Lower lobe of right lung (tissue), 2 donors: ENCODE results near the gene RANBP9. TPM values are rescaled to one million over a fixed set of nuclear protein-coding genes. Genes with fewer than 3 reads are reported as not detected.

Experiments used
- ATAC-seq, 2 donors: fragments of 200-7000 bp; cut with Tn5 transposase; one replicate each; pipeline ENCODE4 v1.9.1; 2020 to 2022; ENCODE audit warnings: mild to moderate bottlenecking in 2 of 2, moderate library complexity in 2 of 2
- DNase-seq: peaks from one replicate; pipeline ENCODE4 v3.0.0-alpha.2; 2020
- H3K27ac ChIP-seq: fragments of 200-600 bp; one replicate; pipeline ENCODE4 v1.8.0; 2022
- H3K27me3 ChIP-seq: fragments of 200-600 bp; one replicate; pipeline ENCODE4 v1.8.0; 2022; ENCODE audit warnings: low read depth
- H3K36me3 ChIP-seq: fragments of 200-600 bp; one replicate; pipeline ENCODE4 v1.8.0; 2022; ENCODE audit warnings: mild to moderate bottlenecking
- H3K4me1 ChIP-seq: fragments of 200-600 bp; one replicate; pipeline ENCODE4 v1.8.0; 2022
- H3K4me3 ChIP-seq: fragments of 200-600 bp; one replicate; pipeline ENCODE4 v1.8.0; 2022; ENCODE audit warnings: mild to moderate bottlenecking
- H3K9me3 ChIP-seq: fragments of 200-600 bp; one replicate; pipeline ENCODE4 v1.8.0; 2022
- CTCF ChIP-seq: fragments of 200-600 bp; IDR thresholded peaks from one replicate; pipeline ENCODE4 v1.8.0; 2022; ENCODE audit warnings: antibody characterized with exemption, mild to moderate bottlenecking
- intact Hi-C: fragments of 100-400 bp; cut with DNase I; formaldehyde crosslinking; loops from one replicate; pipeline ENCODE4 v1.11.0; 2022
- total RNA-seq: library from RNA; stranded (reverse); fragmentation: NEBNext Ultra II Directional; extraction: Animal tissue kit (Norgen Biotek cat#: 25700); gene quantifications from one replicate; pipeline ENCODE4 v1.2.1, GENCODE V29; 2021
- donor health status: DM: no; HTN: yes; CAD: no; lungs with severe emphysema.

Gene RANBP9
- total RNA-seq, 1 donor from 2014 or later = 37.0 TPM

DNA sequence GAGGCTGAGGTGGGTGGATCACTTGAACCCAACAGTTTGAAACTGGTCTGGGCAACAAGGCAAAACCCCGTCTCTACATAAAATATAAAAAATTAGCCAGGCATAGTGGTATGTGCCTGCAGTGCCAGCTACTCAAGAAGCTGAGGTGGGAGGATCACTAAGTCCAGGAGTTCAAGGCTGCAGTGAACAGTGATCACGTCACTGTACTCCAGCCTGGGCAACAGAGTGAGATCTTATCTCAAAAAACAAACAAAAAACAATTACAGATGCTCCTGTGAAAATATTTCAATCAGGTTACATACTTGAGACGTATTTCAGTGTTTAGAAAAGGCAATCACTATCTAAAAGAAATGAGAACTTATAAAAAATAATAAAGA lies 33.8 kb downstream of the RANBP9 start:
- Histone ChIP-seq H3K9me3 (peaks cover 11% of the 10 kb centered on the region), H3K27ac (peak overlapping the region; percentile 13), H3K4me1 (peaks cover 15% of the 10 kb centered on the region), H3K27me3 (no peaks in the 10 kb centered on the region), H3K36me3 (no peaks in the 10 kb centered on the region), H3K4me3 (no peak overlapping the region)
- DNase-seq (no peak), ATAC-seq (peak in 1 of 2 donors; percentile 65)
- no peak for TF ChIP-seq CTCF
- intact Hi-C loops = no loop called here

DNA sequence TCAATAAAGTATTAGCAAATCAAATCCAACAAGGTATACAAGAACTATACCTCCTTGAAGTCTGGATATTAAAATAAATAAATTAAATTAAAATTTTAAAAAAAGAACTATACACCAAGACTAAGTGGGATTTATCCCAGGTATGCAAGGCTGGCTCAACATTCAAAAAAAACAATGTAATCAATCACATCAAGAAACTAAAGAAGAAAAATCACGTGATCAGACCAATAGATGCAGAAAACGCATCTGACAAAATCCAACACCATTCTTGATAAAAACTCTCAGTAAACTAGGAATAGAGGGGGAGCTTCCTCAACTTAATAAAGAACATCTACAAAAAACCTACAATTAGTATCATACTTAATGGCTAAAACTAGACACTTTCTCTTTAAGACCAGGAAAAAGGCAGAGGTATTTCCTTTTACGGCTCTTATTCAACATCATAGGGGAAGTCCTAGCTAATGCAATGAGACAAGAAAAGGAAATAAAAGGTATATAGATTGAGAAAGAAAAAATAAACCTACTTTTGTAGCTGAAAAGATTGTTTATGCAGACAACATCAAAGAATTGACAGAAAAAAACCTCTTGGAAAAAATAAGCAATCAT lies 35.0 kb downstream of the RANBP9 start:
- H3K4me3 ChIP-seq = no peak overlapping the region
- no peak overlapping the region for H3K27ac ChIP-seq
- peaks cover 26% of the 10 kb centered on the region for H3K4me1 ChIP-seq
- DNase-seq = no peak
- no peaks in the 10 kb centered on the region for H3K27me3 ChIP-seq
- intact Hi-C loops = no loop called here
- no peak for ATAC-seq
- H3K9me3 ChIP-seq = peaks cover 11% of the 10 kb centered on the region
- no peaks in the 10 kb centered on the region for H3K36me3 ChIP-seq
- TF ChIP-seq CTCF = no peak

- peaks cover 27% of the 10 kb centered on the region for H3K4me1 ChIP-seq
- DNase-seq (no peak), ATAC-seq (no peak)
- H3K27me3 ChIP-seq = no peaks in the 10 kb centered on the region
- H3K27ac ChIP-seq = no peak overlapping the region
- H3K4me3 ChIP-seq = no peak overlapping the region
- H3K36me3 ChIP-seq = no peaks in the 10 kb centered on the region
- TF ChIP-seq CTCF = no peak
- intact Hi-C loops = no loop called here
- H3K9me3 ChIP-seq = peaks cover 11% of the 10 kb centered on the region
These were observed 37.0 kb downstream of the RANBP9 start for GRCh38 chr6:13674533-13675190.

- TF ChIP-seq CTCF = no peak
- no peak overlapping the region for H3K27ac ChIP-seq
- DNase-seq (no peak), ATAC-seq (no peak)
- intact Hi-C loops = no loop called here
- H3K36me3 ChIP-seq = no peaks in the 10 kb centered on the region
- H3K9me3 ChIP-seq = peaks cover 11% of the 10 kb centered on the region
- H3K4me1 ChIP-seq = peaks cover 27% of the 10 kb centered on the region
- no peaks in the 10 kb centered on the region for H3K27me3 ChIP-seq
- no peak overlapping the region for H3K4me3 ChIP-seq
These were observed 37.7 kb downstream of the RANBP9 start for GRCh38 chr6:13673825-13674444.

- DNase-seq (no peak), ATAC-seq (no peak)
- intact Hi-C loops = no loop called here
- peaks cover 25% of the 10 kb centered on the region for H3K4me1 ChIP-seq
- H3K27me3 ChIP-seq = no peaks in the 10 kb centered on the region
- no peaks in the 10 kb centered on the region for H3K36me3 ChIP-seq
- H3K4me3 ChIP-seq = no peak overlapping the region
- H3K27ac ChIP-seq = no peak overlapping the region
- H3K9me3 ChIP-seq = peaks cover 11% of the 10 kb centered on the region
- no peak for TF ChIP-seq CTCF
These were observed 38.3 kb downstream of the RANBP9 start for GRCh38 chr6:13673368-13673767.
